SU-DHL-6 (cell line): Measurements from ENCODE around the gene OR5AU1.

ENCODE experiments used
- EZH2phosphoT487 ChIP-seq: fragments of 200-600 bp; sonication (generic), shearing (Covaris generic); conservative IDR thresholded peaks from 2 replicates; pipeline ENCODE4 v1.6.1; 2018; ENCODE audit warnings: mild to moderate bottlenecking, antibody characterized with exemption, low read length, moderate library complexity, mixed read lengths
- TF ChIP-seq, protein P1 (sequence below): fragments of 200-600 bp; sonication (generic); IDR thresholded peaks from one replicate; pipeline ENCODE4 v1.5.1; 2017; ENCODE audit warnings: antibody characterized with exemption, mild to moderate bottlenecking, low read length, moderate library complexity; ENCODE audit not compliant: insufficient read depth, poor library complexity, severe bottlenecking

DNA sequence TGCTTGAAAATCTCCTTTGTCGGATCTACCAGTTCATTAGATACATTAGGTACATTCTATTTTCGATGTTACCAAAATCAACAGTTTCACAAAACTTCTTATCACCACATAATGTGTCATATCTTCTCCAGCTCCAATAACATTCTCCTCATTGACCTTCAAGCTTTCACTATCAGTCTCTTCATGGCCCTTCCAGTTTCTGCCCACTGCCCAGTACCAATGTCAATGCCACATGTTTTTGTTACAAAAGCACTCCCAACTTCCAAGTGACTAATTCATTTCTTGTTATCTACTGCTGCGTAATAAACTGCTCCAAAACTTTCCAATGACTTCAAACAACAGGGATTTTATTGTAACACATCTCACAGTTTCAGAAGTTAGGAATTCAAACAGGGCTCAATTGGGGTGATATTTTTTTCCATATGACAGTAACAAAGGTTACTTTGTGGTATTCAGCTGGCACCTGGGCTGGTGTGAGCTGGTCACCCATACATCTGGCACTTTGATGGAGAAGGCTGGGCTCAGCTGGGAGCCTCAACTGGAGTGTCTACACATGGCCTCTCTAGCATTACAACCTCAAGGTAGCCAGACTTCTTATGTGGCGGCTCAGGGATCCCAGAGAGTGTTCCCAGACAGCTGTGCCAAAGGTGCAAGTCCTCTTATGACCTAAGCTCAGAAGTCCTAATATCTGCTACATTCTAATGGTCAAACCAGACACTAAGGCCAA is 6.1 kb downstream of the OR5AU1 start:
- TF ChIP-seq, protein P1, sequence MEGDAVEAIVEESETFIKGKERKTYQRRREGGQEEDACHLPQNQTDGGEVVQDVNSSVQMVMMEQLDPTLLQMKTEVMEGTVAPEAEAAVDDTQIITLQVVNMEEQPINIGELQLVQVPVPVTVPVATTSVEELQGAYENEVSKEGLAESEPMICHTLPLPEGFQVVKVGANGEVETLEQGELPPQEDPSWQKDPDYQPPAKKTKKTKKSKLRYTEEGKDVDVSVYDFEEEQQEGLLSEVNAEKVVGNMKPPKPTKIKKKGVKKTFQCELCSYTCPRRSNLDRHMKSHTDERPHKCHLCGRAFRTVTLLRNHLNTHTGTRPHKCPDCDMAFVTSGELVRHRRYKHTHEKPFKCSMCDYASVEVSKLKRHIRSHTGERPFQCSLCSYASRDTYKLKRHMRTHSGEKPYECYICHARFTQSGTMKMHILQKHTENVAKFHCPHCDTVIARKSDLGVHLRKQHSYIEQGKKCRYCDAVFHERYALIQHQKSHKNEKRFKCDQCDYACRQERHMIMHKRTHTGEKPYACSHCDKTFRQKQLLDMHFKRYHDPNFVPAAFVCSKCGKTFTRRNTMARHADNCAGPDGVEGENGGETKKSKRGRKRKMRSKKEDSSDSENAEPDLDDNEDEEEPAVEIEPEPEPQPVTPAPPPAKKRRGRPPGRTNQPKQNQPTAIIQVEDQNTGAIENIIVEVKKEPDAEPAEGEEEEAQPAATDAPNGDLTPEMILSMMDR, result no peak
- TF ChIP-seq EZH2phosphoT487, result no peak
